ENCODE data around the gene STRADA.

The STRADA gene

GRCh38 chr17:63768433-63768832 is 26.8 kb upstream of the STRADA start:
- H3K9me3 Mint-ChIP-seq, result no peaks in the 10 kb centered on the region
- no peak overlapping the region for H3K4me3 Mint-ChIP-seq
- H3K27me3 Mint-ChIP-seq (ENCODE audit: low read depth), result no peaks in the 10 kb centered on the region
- H3K4me1 Mint-ChIP-seq (ENCODE audit: low read depth), result peaks cover 33% of the 10 kb centered on the region
- H3K36me3 Mint-ChIP-seq (ENCODE audit: low read depth), result peaks cover 22% of the 10 kb centered on the region
- no peak overlapping the region for H3K27ac Mint-ChIP-seq

- Mint-ChIP-seq H3K9me3 (no peaks in the 10 kb centered on the region), H3K36me3 (ENCODE audit: low read depth) (peaks cover 26% of the 10 kb centered on the region), H3K4me3 (no peak overlapping the region), H3K4me1 (ENCODE audit: low read depth) (peaks cover 35% of the 10 kb centered on the region), H3K27me3 (ENCODE audit: low read depth) (no peaks in the 10 kb centered on the region), H3K27ac (no peak overlapping the region)
These were observed 25.2 kb upstream of the STRADA start for GRCh38 chr17:63766754-63767153.

GRCh38 chr17:63764716-63765115 is 23.1 kb upstream of the STRADA start:
- no peaks in the 10 kb centered on the region for H3K9me3 Mint-ChIP-seq
- peaks cover 32% of the 10 kb centered on the region for H3K4me1 Mint-ChIP-seq (ENCODE audit: low read depth)
- H3K4me3 Mint-ChIP-seq, result no peak overlapping the region
- no peaks in the 10 kb centered on the region for H3K27me3 Mint-ChIP-seq (ENCODE audit: low read depth)
- no peak overlapping the region for H3K27ac Mint-ChIP-seq
- peaks cover 28% of the 10 kb centered on the region for H3K36me3 Mint-ChIP-seq (ENCODE audit: low read depth)

- Mint-ChIP-seq H3K4me3 (no peak overlapping the region), H3K27me3 (ENCODE audit: low read depth) (no peaks in the 10 kb centered on the region), H3K9me3 (no peaks in the 10 kb centered on the region), H3K27ac (no peak overlapping the region), H3K4me1 (ENCODE audit: low read depth) (peaks cover 21% of the 10 kb centered on the region), H3K36me3 (ENCODE audit: low read depth) (peaks cover 40% of the 10 kb centered on the region)
These were observed 20.8 kb upstream of the STRADA start for GRCh38 chr17:63762161-63763078.

GRCh38 chr17:63760771-63761539 is 19.4 kb upstream of the STRADA start:
- Mint-ChIP-seq H3K27ac (peak overlapping the region; percentile 29), H3K9me3 (no peaks in the 10 kb centered on the region), H3K27me3 (ENCODE audit: low read depth) (no peaks in the 10 kb centered on the region), H3K4me3 (no peak overlapping the region), H3K36me3 (ENCODE audit: low read depth) (peaks cover 46% of the 10 kb centered on the region), H3K4me1 (ENCODE audit: low read depth) (peaks cover 15% of the 10 kb centered on the region)

- Mint-ChIP-seq H3K36me3 (ENCODE audit: low read depth) (peaks cover 44% of the 10 kb centered on the region), H3K9me3 (no peaks in the 10 kb centered on the region), H3K4me3 (no peak overlapping the region), H3K27ac (no peak overlapping the region), H3K4me1 (ENCODE audit: low read depth) (peaks cover 10% of the 10 kb centered on the region), H3K27me3 (ENCODE audit: low read depth) (no peaks in the 10 kb centered on the region)
These were observed 16.8 kb upstream of the STRADA start for GRCh38 chr17:63758428-63758827.

- peaks cover 16% of the 10 kb centered on the region for H3K4me1 Mint-ChIP-seq (ENCODE audit: low read depth)
- H3K36me3 Mint-ChIP-seq (ENCODE audit: low read depth), result peaks cover 41% of the 10 kb centered on the region
- no peak overlapping the region for H3K4me3 Mint-ChIP-seq
- no peaks in the 10 kb centered on the region for H3K27me3 Mint-ChIP-seq (ENCODE audit: low read depth)
- no peak overlapping the region for H3K27ac Mint-ChIP-seq
- no peaks in the 10 kb centered on the region for H3K9me3 Mint-ChIP-seq
These were observed 12.4 kb upstream of the STRADA start for GRCh38 chr17:63754046-63754445.

- peak overlapping the region; percentile 34 for H3K27ac Mint-ChIP-seq
- peaks cover 16% of the 10 kb centered on the region for H3K4me1 Mint-ChIP-seq (ENCODE audit: low read depth)
- H3K36me3 Mint-ChIP-seq (ENCODE audit: low read depth), result peaks cover 40% of the 10 kb centered on the region
These were observed 11.6 kb upstream of the STRADA start for GRCh38 chr17:63753215-63753614.

GRCh38 chr17:63752707-63753106 is 11.1 kb upstream of the STRADA start:
- Mint-ChIP-seq H3K9me3 (no peaks in the 10 kb centered on the region), H3K27ac (peak overlapping the region; percentile 34), H3K36me3 (ENCODE audit: low read depth) (peaks cover 36% of the 10 kb centered on the region), H3K4me1 (ENCODE audit: low read depth) (peaks cover 16% of the 10 kb centered on the region), H3K27me3 (ENCODE audit: low read depth) (no peaks in the 10 kb centered on the region), H3K4me3 (no peak overlapping the region)

More at GRCh38 chr17:63753215-63753614, 11.6 kb upstream of the STRADA start:
- Mint-ChIP-seq H3K9me3 (no peaks in the 10 kb centered on the region), H3K4me3 (no peak overlapping the region), H3K27me3 (ENCODE audit: low read depth) (no peaks in the 10 kb centered on the region)

GRCh38 chr17:63751806-63752205 is 10.2 kb upstream of the STRADA start:
- Mint-ChIP-seq H3K36me3 (ENCODE audit: low read depth) (peaks cover 39% of the 10 kb centered on the region), H3K4me1 (ENCODE audit: low read depth) (peaks cover 16% of the 10 kb centered on the region)

GRCh38 chr17:63741143-63741407 is 524 bp downstream of the STRADA start:
- Mint-ChIP-seq H3K4me1 (ENCODE audit: low read depth) (peaks cover 24% of the 10 kb centered on the region), H3K27ac (peak overlapping the region; percentile 93), H3K4me3 (peak overlapping the region; percentile 99)

More at GRCh38 chr17:63751806-63752205, 10.2 kb upstream of the STRADA start:
- Mint-ChIP-seq H3K27me3 (ENCODE audit: low read depth) (no peaks in the 10 kb centered on the region), H3K4me3 (peak overlapping the region; percentile 54), H3K27ac (peak overlapping the region; percentile 74), H3K9me3 (no peaks in the 10 kb centered on the region)

GRCh38 chr17:63740464-63741142 is 996 bp downstream of the STRADA start:
- Mint-ChIP-seq H3K4me1 (ENCODE audit: low read depth) (peaks cover 24% of the 10 kb centered on the region), H3K36me3 (ENCODE audit: low read depth) (peaks cover 11% of the 10 kb centered on the region), H3K27ac (peak overlapping the region; percentile 93), H3K9me3 (no peaks in the 10 kb centered on the region), H3K27me3 (ENCODE audit: low read depth) (no peaks in the 10 kb centered on the region), H3K4me3 (peak overlapping the region; percentile 99)

More at GRCh38 chr17:63741143-63741407, 524 bp downstream of the STRADA start:
- no peaks in the 10 kb centered on the region for H3K9me3 Mint-ChIP-seq
- no peaks in the 10 kb centered on the region for H3K27me3 Mint-ChIP-seq (ENCODE audit: low read depth)
- peaks cover 15% of the 10 kb centered on the region for H3K36me3 Mint-ChIP-seq (ENCODE audit: low read depth)

- Mint-ChIP-seq H3K4me1 (ENCODE audit: low read depth) (peaks cover 17% of the 10 kb centered on the region), H3K4me3 (no peak overlapping the region), H3K27ac (no peak overlapping the region), H3K27me3 (ENCODE audit: low read depth) (no peaks in the 10 kb centered on the region), H3K9me3 (no peaks in the 10 kb centered on the region), H3K36me3 (ENCODE audit: low read depth) (peaks cover 13% of the 10 kb centered on the region)
These were observed 5.9 kb downstream of the STRADA start for GRCh38 chr17:63735691-63736090.

GRCh38 chr17:63722403-63722802 is 19.2 kb downstream of the STRADA start:
- no peaks in the 10 kb centered on the region for H3K9me3 Mint-ChIP-seq
- H3K36me3 Mint-ChIP-seq (ENCODE audit: low read depth), result peaks cover 23% of the 10 kb centered on the region
- H3K4me3 Mint-ChIP-seq, result no peak overlapping the region
- peaks cover 9% of the 10 kb centered on the region for H3K4me1 Mint-ChIP-seq (ENCODE audit: low read depth)
- no peak overlapping the region for H3K27ac Mint-ChIP-seq
- no peaks in the 10 kb centered on the region for H3K27me3 Mint-ChIP-seq (ENCODE audit: low read depth)
